ENCODE results near the gene GNA15.

DNA sequence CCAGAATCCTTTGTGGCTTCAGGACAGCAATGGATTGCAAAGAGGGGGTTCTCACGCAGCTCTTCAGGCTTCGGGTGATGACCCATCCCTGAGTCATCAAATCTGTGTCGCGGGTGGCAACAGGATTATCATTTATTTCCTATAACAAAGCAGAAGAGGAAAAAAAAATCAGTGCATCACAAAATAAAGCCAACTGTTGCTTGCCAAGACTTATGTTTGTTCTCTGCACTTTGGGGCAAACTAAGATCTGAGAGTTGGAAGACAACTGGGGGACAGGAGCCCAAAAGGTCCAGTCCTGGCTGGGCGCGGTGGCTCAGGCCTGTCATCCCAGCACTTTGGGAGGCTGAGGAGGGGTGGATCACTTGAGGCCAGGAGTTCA, 6.4 kb downstream of the GNA15 start:
- TF ChIP-seq, protein P1, sequence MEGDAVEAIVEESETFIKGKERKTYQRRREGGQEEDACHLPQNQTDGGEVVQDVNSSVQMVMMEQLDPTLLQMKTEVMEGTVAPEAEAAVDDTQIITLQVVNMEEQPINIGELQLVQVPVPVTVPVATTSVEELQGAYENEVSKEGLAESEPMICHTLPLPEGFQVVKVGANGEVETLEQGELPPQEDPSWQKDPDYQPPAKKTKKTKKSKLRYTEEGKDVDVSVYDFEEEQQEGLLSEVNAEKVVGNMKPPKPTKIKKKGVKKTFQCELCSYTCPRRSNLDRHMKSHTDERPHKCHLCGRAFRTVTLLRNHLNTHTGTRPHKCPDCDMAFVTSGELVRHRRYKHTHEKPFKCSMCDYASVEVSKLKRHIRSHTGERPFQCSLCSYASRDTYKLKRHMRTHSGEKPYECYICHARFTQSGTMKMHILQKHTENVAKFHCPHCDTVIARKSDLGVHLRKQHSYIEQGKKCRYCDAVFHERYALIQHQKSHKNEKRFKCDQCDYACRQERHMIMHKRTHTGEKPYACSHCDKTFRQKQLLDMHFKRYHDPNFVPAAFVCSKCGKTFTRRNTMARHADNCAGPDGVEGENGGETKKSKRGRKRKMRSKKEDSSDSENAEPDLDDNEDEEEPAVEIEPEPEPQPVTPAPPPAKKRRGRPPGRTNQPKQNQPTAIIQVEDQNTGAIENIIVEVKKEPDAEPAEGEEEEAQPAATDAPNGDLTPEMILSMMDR (IDR thresholded peaks at IDR 0.05; ENCODE audit: low read depth, low read length): no peak
- TF ChIP-seq EZH2phosphoT487 (IDR thresholded peaks at IDR 0.05; ENCODE audit: low read depth): no peak

Data from OCI-LY3 (cell line).